ENCODE results near the gene RFT1.
A peak's percentile ranks its signal among the peaks of the same experiment; 100 is the strongest.

The RFT1 gene

GRCh38 chr3:53171827-53172505, 41.7 kb upstream of the RFT1 start:
- peaks cover 46% of the 10 kb centered on the region for H3K36me3 ChIP-seq (replicated peaks; ENCODE audit: low read depth, low read length)
- no peaks in the 10 kb centered on the region for H3K9me3 ChIP-seq (ENCODE audit: insufficient read depth, low read length)
- no peak overlapping the region for H2AFZ ChIP-seq (ENCODE audit: low read depth, low read length)
- TF ChIP-seq EZH2phosphoT487 (IDR thresholded peaks at IDR 0.05; ENCODE audit: low read depth), result no peak
- TF ChIP-seq CTCF (IDR thresholded peaks at IDR 0.05; ENCODE audit: low read depth, low read length), result no peak
- no peak overlapping the region for H3K27ac ChIP-seq (ENCODE audit: low read length)
- no peak overlapping the region for H3K9ac ChIP-seq (ENCODE audit: low read length)
- peaks cover 99% of the 10 kb centered on the region for H4K20me1 ChIP-seq (ENCODE audit: insufficient read depth, low read length)
- peaks cover 65% of the 10 kb centered on the region for H3K79me2 ChIP-seq (ENCODE audit: low read length)
- peaks cover 56% of the 10 kb centered on the region for H3K4me1 ChIP-seq (ENCODE audit: low read length)
- H3K4me3 ChIP-seq (ENCODE audit: low read length), result no peak overlapping the region
- H3K27me3 ChIP-seq (ENCODE audit: low read depth, low read length), result no peaks in the 10 kb centered on the region
- H3K4me2 ChIP-seq (ENCODE audit: low read length), result peak overlapping the region; percentile 10; the same call in 1 of the 2 replicates

GRCh38 chr3:53171064-53171418, 40.8 kb upstream of the RFT1 start:
- TF ChIP-seq CTCF (IDR thresholded peaks at IDR 0.05; ENCODE audit: low read depth, low read length) (no peak), EZH2phosphoT487 (IDR thresholded peaks at IDR 0.05; ENCODE audit: low read depth) (no peak)
- Histone ChIP-seq H3K9me3 (ENCODE audit: insufficient read depth, low read length) (no peaks in the 10 kb centered on the region), H3K4me1 (ENCODE audit: low read length) (peaks cover 64% of the 10 kb centered on the region), H3K4me3 (ENCODE audit: low read length) (no peak overlapping the region), H3K79me2 (ENCODE audit: low read length) (peaks cover 74% of the 10 kb centered on the region), H3K4me2 (ENCODE audit: low read length) (no peak overlapping the region), H3K27me3 (ENCODE audit: low read depth, low read length) (no peaks in the 10 kb centered on the region), H2AFZ (ENCODE audit: low read depth, low read length) (no peak overlapping the region), H4K20me1 (ENCODE audit: insufficient read depth, low read length) (peaks cover 100% of the 10 kb centered on the region), H3K9ac (ENCODE audit: low read length) (no peak overlapping the region), H3K27ac (ENCODE audit: low read length) (no peak overlapping the region), H3K36me3 (replicated peaks; ENCODE audit: low read depth, low read length) (peaks cover 53% of the 10 kb centered on the region)

GRCh38 chr3:53170325-53171063, 40.3 kb upstream of the RFT1 start:
- TF ChIP-seq EZH2phosphoT487 (IDR thresholded peaks at IDR 0.05; ENCODE audit: low read depth) (no peak), CTCF (IDR thresholded peaks at IDR 0.05; ENCODE audit: low read depth, low read length) (no peak)
- Histone ChIP-seq H3K4me1 (ENCODE audit: low read length) (peaks cover 64% of the 10 kb centered on the region), H3K4me3 (ENCODE audit: low read length) (peak overlapping the region; percentile 33; the same call in 1 of the 2 replicates), H2AFZ (ENCODE audit: low read depth, low read length) (no peak overlapping the region), H3K9me3 (ENCODE audit: insufficient read depth, low read length) (no peaks in the 10 kb centered on the region), H3K27ac (ENCODE audit: low read length) (no peak overlapping the region), H3K36me3 (replicated peaks; ENCODE audit: low read depth, low read length) (peaks cover 53% of the 10 kb centered on the region), H3K9ac (ENCODE audit: low read length) (no peak overlapping the region), H3K4me2 (ENCODE audit: low read length) (peak overlapping the region; percentile 63), H4K20me1 (ENCODE audit: insufficient read depth, low read length) (peaks cover 100% of the 10 kb centered on the region), H3K79me2 (ENCODE audit: low read length) (peaks cover 79% of the 10 kb centered on the region), H3K27me3 (ENCODE audit: low read depth, low read length) (no peaks in the 10 kb centered on the region)

GRCh38 chr3:53169832-53170324, 39.6 kb upstream of the RFT1 start:
- peaks cover 64% of the 10 kb centered on the region for H3K4me1 ChIP-seq (ENCODE audit: low read length)
- TF ChIP-seq EZH2phosphoT487 (IDR thresholded peaks at IDR 0.05; ENCODE audit: low read depth) (no peak), CTCF (IDR thresholded peaks at IDR 0.05; ENCODE audit: low read depth, low read length) (no peak)
- peaks cover 56% of the 10 kb centered on the region for H3K36me3 ChIP-seq (replicated peaks; ENCODE audit: low read depth, low read length)
- peak overlapping the region; percentile 63 for H3K4me2 ChIP-seq (ENCODE audit: low read length)
- H2AFZ ChIP-seq (ENCODE audit: low read depth, low read length), result no peak overlapping the region
- no peak overlapping the region for H3K9ac ChIP-seq (ENCODE audit: low read length)
- no peaks in the 10 kb centered on the region for H3K9me3 ChIP-seq (ENCODE audit: insufficient read depth, low read length)
- H3K27me3 ChIP-seq (ENCODE audit: low read depth, low read length), result no peaks in the 10 kb centered on the region
- peak overlapping the region; percentile 8; the same call in 1 of the 2 replicates for H3K4me3 ChIP-seq (ENCODE audit: low read length)
- peaks cover 100% of the 10 kb centered on the region for H4K20me1 ChIP-seq (ENCODE audit: insufficient read depth, low read length)
- peaks cover 85% of the 10 kb centered on the region for H3K79me2 ChIP-seq (ENCODE audit: low read length)
- H3K27ac ChIP-seq (ENCODE audit: low read length), result no peak overlapping the region

Data from OCI-LY3 (cell line).